KMS-11 (cell line): ENCODE results near the gene CTXND1.

Source experiments
- H2AFZ ChIP-seq: fragments of 200-600 bp; sonication (generic); 2 replicates; pipeline ENCODE4 v1.6.1; 2016; ENCODE audit warnings: antibody characterized with exemption, mixed run types, low read depth
- H3K27ac ChIP-seq: fragments of 200-600 bp; sonication (generic); 2 replicates; pipeline ENCODE4 v1.6.1; 2016; ENCODE audit warnings: mild to moderate bottlenecking, mixed run types
- H3K27me3 ChIP-seq: fragments of 200-600 bp; sonication (generic); 2 replicates; pipeline ENCODE4 v1.6.1; 2017; ENCODE audit warnings: mild to moderate bottlenecking, low read depth, mixed run types, moderate library complexity; ENCODE audit not compliant: insufficient read depth
- H3K36me3 ChIP-seq: fragments of 200-600 bp; sonication (generic); 2 replicates; pipeline ENCODE4 v1.6.1; 2017; ENCODE audit warnings: mild to moderate bottlenecking, mixed run types; ENCODE audit not compliant: insufficient read depth
- H3K4me1 ChIP-seq: fragments of 200-600 bp; sonication (generic); 2 replicates; pipeline ENCODE4 v1.6.1; 2016; ENCODE audit warnings: mild to moderate bottlenecking, low read depth, mixed run types; ENCODE audit not compliant: poor library complexity, severe bottlenecking
- H3K4me2 ChIP-seq: fragments of 200-600 bp; sonication (generic); 2 replicates; pipeline ENCODE4 v1.7.0; 2016; ENCODE audit warnings: mild to moderate bottlenecking, mixed run types
- H3K4me3 ChIP-seq: fragments of 200-600 bp; sonication (generic); IDR thresholded peaks from 2 replicates; pipeline ENCODE4 v1.6.1; 2017; ENCODE audit warnings: low read depth, low read length, mixed read lengths; ENCODE audit not compliant: insufficient read depth
- H3K79me2 ChIP-seq: fragments of 200-600 bp; sonication (generic); 2 replicates; pipeline ENCODE4 v1.6.1; 2016; ENCODE audit warnings: low read depth, mixed run types; ENCODE audit not compliant: insufficient read depth
- H3K9ac ChIP-seq: fragments of 200-600 bp; sonication (generic); 2 replicates; pipeline ENCODE4 v1.6.1; 2016; ENCODE audit warnings: mild to moderate bottlenecking, mixed run types
- H4K20me1 ChIP-seq: fragments of 200-600 bp; sonication (generic); 2 replicates; pipeline ENCODE4 v1.6.1; 2016; ENCODE audit warnings: mild to moderate bottlenecking, mixed run types; ENCODE audit not compliant: insufficient read depth
- CTCF ChIP-seq: fragments of 200-600 bp; sonication (generic); conservative IDR thresholded peaks from 2 replicates; pipeline ENCODE4 v1.6.1; 2017; ENCODE audit warnings: low read depth, mild to moderate bottlenecking, antibody characterized with exemption, low read length, moderate library complexity, mixed read lengths

Gene CTXND1

GRCh38 chr15:80228959-80229610 lies 22.9 kb downstream of the CTXND1 start:
- no peak overlapping the region for H2AFZ ChIP-seq
- no peak for TF ChIP-seq CTCF
- H3K36me3 ChIP-seq = no peaks in the 10 kb centered on the region
- H3K4me1 ChIP-seq = no peaks in the 10 kb centered on the region
- H3K27me3 ChIP-seq = no peaks in the 10 kb centered on the region
- H3K4me3 ChIP-seq = no peak overlapping the region
- H3K9ac ChIP-seq = no peak overlapping the region
- H3K4me2 ChIP-seq = no peak overlapping the region
- H3K79me2 ChIP-seq = no peaks in the 10 kb centered on the region
- H3K27ac ChIP-seq = no peak overlapping the region
- H4K20me1 ChIP-seq = no peaks in the 10 kb centered on the region

GRCh38 chr15:80219955-80220354 lies 32.1 kb downstream of the CTXND1 start:
- Histone ChIP-seq H3K9ac (no peak overlapping the region), H3K4me1 (no peaks in the 10 kb centered on the region), H3K4me3 (no peak overlapping the region), H3K27ac (no peak overlapping the region), H3K4me2 (no peak overlapping the region), H3K79me2 (no peaks in the 10 kb centered on the region), H3K27me3 (no peaks in the 10 kb centered on the region), H3K36me3 (no peaks in the 10 kb centered on the region), H2AFZ (no peak overlapping the region), H4K20me1 (no peaks in the 10 kb centered on the region)
- no peak for TF ChIP-seq CTCF

DNA sequence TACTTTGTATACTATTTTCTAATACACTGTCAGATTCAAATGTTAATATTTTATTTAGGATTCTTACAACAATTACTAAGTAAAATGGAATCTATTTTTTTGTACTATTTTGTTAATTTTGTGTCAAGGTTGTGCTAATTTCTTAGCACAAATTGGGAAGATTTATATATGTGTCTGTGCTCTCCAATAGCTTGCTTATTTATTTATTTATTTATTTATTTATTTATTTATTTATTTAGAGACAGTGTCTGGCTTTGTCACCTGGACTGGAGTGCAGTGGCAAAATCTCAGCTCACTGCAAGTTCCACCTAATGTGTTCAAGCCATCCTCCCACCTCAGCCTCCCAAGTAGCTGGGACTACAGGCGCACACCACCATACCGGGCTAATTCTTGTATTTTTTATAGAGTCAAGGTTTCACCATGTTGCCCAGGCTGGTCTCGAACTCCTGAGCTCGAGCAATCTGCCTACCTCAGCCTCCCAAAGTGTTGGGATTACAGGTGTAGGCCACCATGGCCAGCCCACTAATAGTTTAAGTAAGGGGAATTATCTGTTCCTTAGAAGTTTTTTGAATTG lies 34.6 kb downstream of the CTXND1 start:
- TF ChIP-seq CTCF = no peak
- Histone ChIP-seq H2AFZ (no peak overlapping the region), H4K20me1 (no peaks in the 10 kb centered on the region), H3K79me2 (no peaks in the 10 kb centered on the region), H3K27ac (no peak overlapping the region), H3K4me3 (no peak overlapping the region), H3K27me3 (no peaks in the 10 kb centered on the region), H3K4me2 (no peak overlapping the region), H3K4me1 (no peaks in the 10 kb centered on the region), H3K36me3 (no peaks in the 10 kb centered on the region), H3K9ac (no peak overlapping the region)

DNA sequence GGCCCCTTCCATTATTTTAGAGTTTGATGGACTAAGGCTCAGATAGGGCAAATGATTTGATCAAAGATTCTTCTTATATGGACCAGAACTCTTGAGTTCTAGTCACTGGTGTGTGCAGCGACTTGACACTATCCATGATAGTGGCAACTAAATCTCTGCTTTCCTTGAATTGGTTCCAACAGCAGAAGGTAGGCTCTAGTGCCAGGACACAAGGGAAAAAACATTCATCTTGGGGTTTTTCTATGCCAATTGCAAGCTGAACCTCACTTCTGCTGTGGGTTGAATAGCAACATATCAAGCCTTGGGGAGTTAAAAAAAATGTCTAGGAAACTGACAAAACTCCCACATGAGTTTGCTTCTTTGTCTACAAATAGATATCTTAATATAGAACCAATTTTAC lies 35.1 kb downstream of the CTXND1 start:
- no peak for TF ChIP-seq CTCF
- Histone ChIP-seq H3K27me3 (no peaks in the 10 kb centered on the region), H4K20me1 (no peaks in the 10 kb centered on the region), H3K9ac (no peak overlapping the region), H2AFZ (no peak overlapping the region), H3K27ac (no peak overlapping the region), H3K4me1 (no peaks in the 10 kb centered on the region), H3K4me3 (no peak overlapping the region), H3K36me3 (no peaks in the 10 kb centered on the region), H3K79me2 (no peaks in the 10 kb centered on the region), H3K4me2 (no peak overlapping the region)
